Astrocyte (in vitro differentiated cells and primary cell): ENCODE data around the gene KIF24. TPM values are rescaled to one million over a fixed set of nuclear protein-coding genes. Genes with fewer than 3 reads are reported as not detected.

Experiments
- DNase-seq: peaks from one replicate; pipeline ENCODE4 v3.0.0-alpha.2; 2010; ENCODE audit warnings: low read depth
- FAIRE-seq: peaks from 2 replicates; lab custom pipeline; 2011; peaks lifted over from hg19 to GRCh38; lab: Jason Lieb, UNC
- H2AFZ ChIP-seq: 2 replicates; pipeline ENCODE4 v1.6.0; 2012; ENCODE audit warnings: low read depth, low read length, inconsistent platforms
- H3K27ac ChIP-seq: 2 replicates; pipeline ENCODE4 v1.5.1; 2011; ENCODE audit warnings: low read depth, low read length, inconsistent platforms
- H3K27me3 ChIP-seq: 2 replicates; pipeline ENCODE4 v1.6.0; 2011; ENCODE audit warnings: low read length, inconsistent platforms; ENCODE audit not compliant: insufficient read depth
- H3K36me3 ChIP-seq: 2 replicates; pipeline ENCODE4 v1.5.1; 2011; ENCODE audit warnings: low read length, inconsistent platforms; ENCODE audit not compliant: insufficient read depth
- H3K4me1 ChIP-seq: 2 replicates; pipeline ENCODE4 v1.5.1; 2011; ENCODE audit warnings: low read length, inconsistent platforms; ENCODE audit not compliant: insufficient read depth
- H3K4me2 ChIP-seq: 2 replicates; pipeline ENCODE4 v1.6.0; 2012; ENCODE audit warnings: low read length, inconsistent platforms
- H3K4me3 ChIP-seq: 2 replicates; pipeline ENCODE4 v1.5.1; 2011; ENCODE audit warnings: low read depth, mild to moderate bottlenecking, low read length, inconsistent platforms; ENCODE audit not compliant: insufficient read depth
- H3K79me2 ChIP-seq: 2 replicates; pipeline ENCODE4 v1.6.0; 2012; ENCODE audit warnings: mild to moderate bottlenecking, low read length, inconsistent platforms; ENCODE audit not compliant: insufficient read depth
- H3K9ac ChIP-seq: 2 replicates; pipeline ENCODE4 v1.6.0; 2012; ENCODE audit warnings: mild to moderate bottlenecking, low read length, inconsistent platforms
- H3K9me3 ChIP-seq: 2 replicates; pipeline ENCODE4 v1.5.1; 2012; ENCODE audit warnings: low read depth, mild to moderate bottlenecking, low read length, inconsistent platforms; ENCODE audit not compliant: insufficient read depth
- H4K20me1 ChIP-seq: 2 replicates; pipeline ENCODE4 v1.6.0; 2012; ENCODE audit warnings: low read length, inconsistent platforms; ENCODE audit not compliant: insufficient read depth
- H3K27ac Mint-ChIP-seq: one replicate; pipeline ENCODE4 v1.8.0; 2021; ENCODE audit warnings: mild to moderate bottlenecking, mixed read lengths; ENCODE audit not compliant: unreplicated experiment
- H3K27me3 Mint-ChIP-seq: one replicate; pipeline ENCODE4 v1.8.0; 2021; ENCODE audit warnings: low read depth, mixed read lengths; ENCODE audit not compliant: unreplicated experiment
- H3K36me3 Mint-ChIP-seq: one replicate; pipeline ENCODE4 v1.8.0; 2021; ENCODE audit warnings: low read depth, mixed read lengths; ENCODE audit not compliant: unreplicated experiment
- H3K4me1 Mint-ChIP-seq: one replicate; pipeline ENCODE4 v1.8.0; 2021; ENCODE audit warnings: low read depth, mixed read lengths; ENCODE audit not compliant: unreplicated experiment
- H3K4me3 Mint-ChIP-seq: one replicate; pipeline ENCODE4 v1.8.0; 2021; ENCODE audit warnings: mild to moderate bottlenecking, moderate library complexity, mixed read lengths; ENCODE audit not compliant: unreplicated experiment
- H3K9me3 Mint-ChIP-seq: one replicate; pipeline ENCODE4 v1.8.0; 2021; ENCODE audit warnings: mild to moderate bottlenecking, mixed read lengths; ENCODE audit not compliant: unreplicated experiment
- CTCF ChIP-seq: IDR thresholded peaks from 2 replicates; pipeline ENCODE4 v1.5.1; 2011; ENCODE audit warnings: low read depth, mild to moderate bottlenecking, inconsistent platforms, low read length, moderate library complexity; ENCODE audit not compliant: insufficient read depth
- EZH2 ChIP-seq: IDR thresholded peaks from 2 replicates; pipeline ENCODE4 v1.6.1; 2012; ENCODE audit warnings: mild to moderate bottlenecking, low read length, inconsistent platforms; ENCODE audit not compliant: insufficient read depth
- total RNA-seq: library from RNA; stranded (reverse); gene quantifications from 2 replicates; pipeline ENCODE4 v1.2.1, GENCODE V29; 2021

Gene KIF24
- total RNA-seq, 1 donor from 2014 or later: 0.86 TPM

GRCh38 chr9:34335376-34335775 is 6.3 kb upstream of the KIF24 start:
- Mint-ChIP-seq H3K4me1 (peaks cover 16% of the 10 kb centered on the region), H3K4me3 (no peak overlapping the region), H3K27ac (no peak overlapping the region), H3K36me3 (peaks cover 14% of the 10 kb centered on the region), H3K9me3 (peaks cover 1% of the 10 kb centered on the region), H3K27me3 (no peaks in the 10 kb centered on the region)
- H3K9me3 ChIP-seq: no peaks in the 10 kb centered on the region
- no peaks in the 10 kb centered on the region for H3K27me3 ChIP-seq
- H3K9ac ChIP-seq: no peak overlapping the region
- no peak overlapping the region for H3K27ac ChIP-seq
- H3K4me3 ChIP-seq: no peak overlapping the region
- FAIRE-seq: no peak
- TF ChIP-seq CTCF: no peak
- no peak for TF ChIP-seq EZH2
- no peak overlapping the region for H2AFZ ChIP-seq
- no peaks in the 10 kb centered on the region for H3K4me1 ChIP-seq
- H4K20me1 ChIP-seq: peaks cover 53% of the 10 kb centered on the region
- H3K4me2 ChIP-seq: no peak overlapping the region
- H3K36me3 ChIP-seq: peaks cover 6% of the 10 kb centered on the region
- H3K79me2 ChIP-seq: peaks cover 39% of the 10 kb centered on the region
- no peak for DNase-seq

- Mint-ChIP-seq H3K27ac (no peak overlapping the region), H3K9me3 (no peaks in the 10 kb centered on the region), H3K4me1 (peaks cover 16% of the 10 kb centered on the region), H3K36me3 (peaks cover 11% of the 10 kb centered on the region), H3K27me3 (no peaks in the 10 kb centered on the region), H3K4me3 (no peak overlapping the region)
- Histone ChIP-seq H2AFZ (no peak overlapping the region), H3K27me3 (no peaks in the 10 kb centered on the region), H3K4me2 (no peak overlapping the region), H3K27ac (no peak overlapping the region), H3K36me3 (peaks cover 6% of the 10 kb centered on the region), H3K79me2 (peaks cover 44% of the 10 kb centered on the region), H3K9me3 (no peaks in the 10 kb centered on the region), H3K4me3 (no peak overlapping the region), H4K20me1 (peaks cover 53% of the 10 kb centered on the region), H3K4me1 (no peaks in the 10 kb centered on the region), H3K9ac (no peak overlapping the region)
- TF ChIP-seq EZH2 (no peak), CTCF (no peak)
- DNase-seq (no peak), FAIRE-seq (no peak)
These were observed 5.8 kb upstream of the KIF24 start for GRCh38 chr9:34334916-34335315.

GRCh38 chr9:34334337-34334824 is 5.3 kb upstream of the KIF24 start:
- no peak for FAIRE-seq
- no peak overlapping the region for H3K4me2 ChIP-seq
- TF ChIP-seq CTCF (no peak), EZH2 (no peak)
- Mint-ChIP-seq H3K9me3 (no peaks in the 10 kb centered on the region), H3K4me3 (no peak overlapping the region), H3K27me3 (no peaks in the 10 kb centered on the region), H3K27ac (no peak overlapping the region), H3K36me3 (peaks cover 11% of the 10 kb centered on the region), H3K4me1 (peaks cover 16% of the 10 kb centered on the region)
- H3K9ac ChIP-seq: no peak overlapping the region
- no peaks in the 10 kb centered on the region for H3K4me1 ChIP-seq
- DNase-seq: no peak
- H3K36me3 ChIP-seq: peaks cover 6% of the 10 kb centered on the region
- no peak overlapping the region for H3K4me3 ChIP-seq
- no peak overlapping the region for H2AFZ ChIP-seq
- peaks cover 48% of the 10 kb centered on the region for H3K79me2 ChIP-seq
- H4K20me1 ChIP-seq: peaks cover 53% of the 10 kb centered on the region
- no peaks in the 10 kb centered on the region for H3K27me3 ChIP-seq
- no peaks in the 10 kb centered on the region for H3K9me3 ChIP-seq
- no peak overlapping the region for H3K27ac ChIP-seq
